Stimulated activated CD4-positive, alpha-beta T cell treated with anti-CD3 and anti-CD28 coated beads, Interleukin-12 subunit alpha, Interleukin-12 subunit beta, amount 100 ng/mL, for 48 hours (primary cell): ENCODE measurements around the gene CDH4.
"Not testable (repeated sequence)": the region's sequence is repeated elsewhere in the genome, so short reads cannot be mapped to it uniquely, and the experiment has no call there.

Source experiments
- DNase-seq, 3 donors: peaks; one replicate each; pipeline ENCODE4 v3.0.0-alpha.2; 2020; ENCODE audit warnings: low read depth in 2 of 3, low spot score in 1 of 3

The CDH4 gene

GRCh38 chr20:61932199-61932592 is 680.1 kb downstream of the CDH4 start:
- DNase-seq: no peak

DNA sequence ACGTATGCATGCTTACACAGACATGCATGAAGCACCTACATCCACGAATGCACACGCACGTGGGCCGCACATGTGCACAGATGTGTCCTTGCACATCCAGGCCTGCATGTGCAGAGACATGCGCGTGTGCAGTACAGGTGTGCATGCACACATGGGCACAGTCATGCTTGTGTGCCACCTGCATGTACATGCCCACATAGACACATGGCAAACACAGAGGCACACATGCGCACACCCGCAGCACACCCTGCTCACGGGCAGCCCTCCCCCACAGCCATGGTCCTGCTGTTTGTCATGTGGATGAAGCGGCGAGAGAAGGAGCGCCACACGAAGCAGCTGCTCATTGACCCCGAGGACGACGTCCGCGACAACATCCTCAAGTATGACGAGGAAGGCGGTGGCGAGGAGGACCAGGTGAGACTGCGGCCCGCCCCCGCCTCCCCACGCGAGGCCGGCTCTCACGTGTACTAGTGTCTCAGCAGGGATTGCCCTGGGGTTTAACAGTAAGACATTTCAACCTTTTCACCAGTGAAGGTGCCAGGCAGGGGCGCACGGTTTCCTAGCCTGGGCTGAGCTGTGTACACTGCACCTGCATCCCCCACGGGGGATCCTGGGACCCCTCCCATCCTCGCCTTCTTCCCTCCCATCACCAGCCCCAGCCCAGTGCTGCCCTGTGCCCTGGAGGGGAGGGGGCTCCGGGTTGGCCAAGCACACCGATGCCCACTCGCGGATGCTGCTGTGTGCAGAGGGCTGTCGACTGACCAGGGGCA is 680.8 kb downstream of the CDH4 start:
- DNase-seq: no peak

DNA sequence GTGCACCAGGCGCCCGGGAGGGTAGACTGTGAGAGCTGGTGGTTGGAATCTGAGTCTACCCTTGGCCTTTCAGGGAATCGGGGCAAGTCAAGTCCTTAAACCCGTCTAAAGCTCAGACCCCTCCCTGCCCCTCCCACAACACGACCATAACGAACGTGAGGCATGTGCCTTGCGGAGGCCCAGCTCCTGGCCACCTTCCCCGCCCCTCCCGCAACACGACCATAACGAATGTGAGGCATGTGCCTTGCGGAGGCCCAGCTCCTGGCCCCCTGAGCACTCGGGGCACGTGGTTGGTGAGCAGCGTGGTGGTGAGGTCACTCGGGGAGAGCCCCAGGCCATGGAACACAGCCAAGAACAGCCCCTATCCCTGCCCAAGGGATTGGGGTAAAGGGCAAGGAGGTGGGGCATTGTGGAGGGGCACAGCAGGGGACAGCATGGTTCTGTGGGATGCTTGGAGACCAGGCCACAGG is 681.5 kb downstream of the CDH4 start:
- DNase-seq: no peak

GRCh38 chr20:61933951-61934715 is 682.1 kb downstream of the CDH4 start:
- DNase-seq: no peak

- DNase-seq: no peak
These were observed 682.9 kb downstream of the CDH4 start for GRCh38 chr20:61934716-61935530.

DNA sequence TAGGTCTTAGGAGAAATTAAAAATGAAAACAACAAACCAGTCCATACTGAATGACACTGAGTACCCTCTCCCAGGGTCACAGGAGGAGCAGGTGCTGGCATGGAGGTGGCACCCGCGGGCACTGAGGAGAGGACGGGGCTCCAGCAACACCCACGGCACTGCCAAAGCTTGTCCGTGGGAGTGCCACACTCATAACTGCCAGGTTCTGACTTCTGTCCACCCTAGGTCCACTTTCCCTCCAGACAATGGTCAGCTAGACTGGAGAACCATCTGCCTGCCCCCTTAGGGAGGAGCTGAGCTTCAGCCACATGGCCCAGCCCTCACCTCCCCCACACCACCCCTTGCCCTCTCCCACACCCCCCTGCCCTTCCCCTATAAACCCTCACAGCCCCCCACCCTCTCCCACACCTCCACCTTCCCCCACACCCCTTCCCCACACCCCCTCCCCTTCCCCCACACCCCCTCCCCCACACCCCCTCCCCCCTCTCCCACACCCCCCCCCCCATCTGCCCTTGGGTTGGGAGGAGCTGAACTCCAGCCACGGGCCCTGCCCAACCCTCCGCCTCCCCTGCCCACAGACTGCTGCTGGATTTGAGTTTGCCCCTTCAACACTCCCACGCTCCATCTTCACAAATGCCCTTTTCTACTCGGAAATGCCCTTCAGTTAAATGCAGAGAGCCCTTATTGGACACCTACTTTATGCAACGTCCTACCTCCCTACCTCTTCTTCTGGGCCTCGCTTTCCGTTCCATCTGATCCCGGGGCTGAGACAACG is 684.1 kb downstream of the CDH4 start:
- no peak for DNase-seq

DNA sequence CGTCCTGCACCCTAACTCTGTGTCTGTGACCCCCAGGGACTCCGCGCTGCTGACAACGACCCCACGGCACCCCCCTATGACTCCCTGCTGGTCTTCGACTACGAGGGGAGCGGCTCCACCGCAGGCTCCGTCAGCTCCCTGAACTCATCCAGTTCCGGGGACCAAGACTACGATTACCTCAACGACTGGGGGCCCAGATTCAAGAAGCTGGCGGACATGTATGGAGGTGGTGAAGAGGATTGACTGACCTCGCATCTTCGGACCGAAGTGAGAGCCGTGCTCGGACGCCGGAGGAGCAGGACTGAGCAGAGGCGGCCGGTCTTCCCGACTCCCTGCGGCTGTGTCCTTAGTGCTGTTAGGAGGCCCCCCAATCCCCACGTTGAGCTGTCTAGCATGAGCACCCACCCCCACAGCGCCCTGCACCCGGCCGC is 684.7 kb downstream of the CDH4 start:
- DNase-seq: no peak

DNA sequence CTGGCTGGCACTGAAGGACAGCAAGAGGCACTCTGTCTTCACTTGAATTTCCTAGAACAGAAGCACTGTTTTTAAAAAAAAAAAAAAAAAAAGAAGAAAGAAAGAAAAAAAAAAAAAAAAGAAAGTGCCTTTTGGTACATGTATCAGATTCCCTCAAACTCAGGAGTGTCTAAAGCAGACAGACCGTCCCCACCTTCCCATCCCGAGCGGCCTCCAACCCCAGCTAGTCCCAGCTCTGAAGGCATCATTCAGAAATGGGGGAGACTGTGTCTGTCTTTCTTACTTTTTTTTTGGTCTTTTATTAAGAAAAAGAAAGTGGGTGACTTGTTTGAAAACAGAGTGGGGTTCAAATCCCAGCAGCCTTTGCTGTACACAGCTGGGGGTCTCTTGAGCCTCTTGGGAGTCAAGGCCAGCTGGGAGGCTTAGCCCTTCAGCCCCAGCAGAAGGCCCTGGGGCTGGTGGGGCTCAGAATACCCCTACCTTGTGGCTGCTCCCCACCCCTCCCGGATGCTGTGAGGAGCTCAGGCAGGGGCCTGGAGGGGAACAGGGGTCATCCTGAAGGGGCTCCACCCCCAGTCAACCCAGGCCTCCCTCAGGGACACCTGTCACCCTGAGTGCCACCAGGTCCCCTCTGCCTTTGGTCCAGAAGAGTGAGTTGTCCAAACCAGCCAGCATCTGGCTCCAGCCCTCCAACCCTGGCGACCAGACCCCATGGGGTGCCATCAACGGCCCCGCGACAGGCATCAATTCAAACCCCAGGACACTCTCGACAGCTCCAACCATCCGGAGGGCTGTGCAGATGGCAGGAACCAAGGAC is 685.3 kb downstream of the CDH4 start:
- no peak for DNase-seq

DNA sequence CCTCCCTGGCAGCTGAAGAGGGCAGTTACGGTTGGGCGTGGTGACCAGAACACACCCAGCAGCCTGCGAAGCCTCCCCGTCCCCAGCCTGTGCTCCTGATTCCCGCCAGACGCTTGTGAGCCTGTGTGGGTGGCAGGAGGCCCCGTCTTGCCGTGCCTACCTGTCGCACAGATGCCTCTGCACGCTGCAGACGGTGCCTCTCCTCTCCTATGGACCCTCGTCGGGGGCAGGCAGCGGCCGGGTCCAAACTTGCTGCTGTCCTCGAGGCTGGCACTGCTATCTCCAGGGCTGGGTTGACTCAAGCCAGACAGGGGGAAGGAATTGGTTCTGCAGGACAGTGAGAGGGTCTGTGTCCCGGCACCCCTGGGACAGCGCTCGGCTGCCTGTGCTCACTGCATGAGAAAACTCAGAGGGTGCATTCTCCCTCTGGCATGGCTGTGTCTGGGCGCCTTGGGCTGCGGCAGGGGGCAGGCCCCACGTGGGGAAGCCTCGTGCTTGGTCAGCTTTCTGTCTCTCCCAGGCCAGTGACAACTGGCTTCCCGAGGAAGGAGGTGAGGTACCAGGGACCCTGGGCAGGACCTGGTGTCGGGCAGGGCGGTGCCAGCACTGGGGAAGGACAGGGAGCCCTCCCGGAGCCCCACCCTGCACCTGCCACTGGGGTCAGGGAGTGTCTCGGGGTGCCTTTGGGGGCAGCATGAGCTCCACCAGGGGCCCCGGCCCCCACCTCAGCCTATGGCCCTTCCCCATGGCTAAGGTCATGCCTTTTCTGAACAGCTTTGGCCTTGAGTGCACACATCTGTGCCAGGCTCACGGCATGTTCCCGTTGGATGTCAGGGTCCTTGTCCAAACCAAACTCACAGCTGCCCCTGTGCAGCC is 686.1 kb downstream of the CDH4 start:
- DNase-seq: no peak

DNA sequence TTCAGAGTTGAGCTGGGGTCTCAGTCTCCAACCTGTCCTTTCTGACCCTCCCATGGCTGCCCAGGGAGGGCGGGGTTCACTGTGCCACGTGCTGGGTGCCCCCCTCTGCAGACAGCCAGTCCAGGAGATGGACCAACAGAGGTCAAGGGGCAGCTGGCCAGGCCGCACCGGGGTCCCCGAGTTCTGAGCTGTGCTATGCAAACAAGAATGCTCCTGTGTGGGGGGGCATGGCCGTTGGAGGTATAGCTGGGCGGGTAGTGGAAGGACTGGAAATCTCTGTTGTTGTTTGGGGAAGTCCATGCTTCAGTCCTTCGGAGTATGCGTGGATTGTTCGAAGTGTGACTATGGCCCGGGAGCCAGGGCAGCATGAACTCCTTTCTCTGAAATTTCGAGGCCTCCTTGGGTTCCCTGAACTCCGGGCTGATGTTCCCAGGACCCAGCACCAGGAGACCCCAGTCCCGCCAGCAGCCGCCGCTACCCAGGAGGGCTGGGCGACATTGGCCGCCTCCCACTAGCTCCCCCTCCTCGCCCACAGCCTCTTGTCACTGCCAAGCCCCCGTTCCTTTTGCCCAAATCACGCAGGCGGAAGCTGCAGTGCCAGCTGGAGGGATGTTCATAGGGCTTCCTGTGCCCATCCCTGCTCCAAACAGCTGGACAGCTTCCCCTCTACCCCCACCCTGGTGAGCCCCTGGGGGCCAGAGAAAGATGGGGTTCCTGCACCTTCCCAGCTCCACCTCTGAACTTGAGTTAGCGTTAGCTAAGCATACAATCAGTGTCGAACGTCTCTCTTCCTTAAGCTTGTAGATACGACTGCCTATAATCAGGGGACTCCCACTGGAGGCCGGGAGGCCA is 687.0 kb downstream of the CDH4 start:
- DNase-seq: no peak

DNA sequence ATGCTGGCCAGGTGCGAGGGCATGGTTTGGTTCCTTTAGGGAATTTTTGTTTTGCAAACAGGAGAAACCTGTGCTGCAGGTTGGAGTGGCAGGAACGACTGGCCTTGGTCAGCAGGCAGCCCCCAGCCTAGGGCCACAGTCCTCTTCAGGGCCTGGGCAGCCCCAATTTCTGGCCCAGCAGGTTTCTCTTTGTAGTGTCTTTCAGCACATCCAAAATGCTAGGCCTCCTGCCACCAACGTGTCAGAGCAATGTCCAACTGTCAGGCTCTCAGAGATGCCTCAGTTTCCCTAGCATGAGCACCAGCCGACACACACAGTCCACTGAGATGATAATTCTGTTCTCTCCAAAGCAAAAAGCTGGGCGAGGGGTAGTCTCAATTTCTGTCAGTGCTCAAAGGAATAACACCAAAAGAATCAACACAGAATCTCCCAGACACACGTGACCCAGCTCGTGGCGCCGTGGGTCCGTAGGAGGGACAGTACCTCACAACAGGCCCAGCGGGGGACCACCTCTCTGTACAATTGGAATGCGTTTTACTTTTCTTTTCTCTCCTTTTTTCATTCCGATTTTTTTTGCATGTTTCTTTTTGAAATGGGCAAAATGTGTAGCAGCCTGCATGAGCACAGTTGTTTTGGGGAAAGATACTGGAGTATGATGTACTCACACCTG is 687.8 kb downstream of the CDH4 start:
- no peak for DNase-seq

DNA sequence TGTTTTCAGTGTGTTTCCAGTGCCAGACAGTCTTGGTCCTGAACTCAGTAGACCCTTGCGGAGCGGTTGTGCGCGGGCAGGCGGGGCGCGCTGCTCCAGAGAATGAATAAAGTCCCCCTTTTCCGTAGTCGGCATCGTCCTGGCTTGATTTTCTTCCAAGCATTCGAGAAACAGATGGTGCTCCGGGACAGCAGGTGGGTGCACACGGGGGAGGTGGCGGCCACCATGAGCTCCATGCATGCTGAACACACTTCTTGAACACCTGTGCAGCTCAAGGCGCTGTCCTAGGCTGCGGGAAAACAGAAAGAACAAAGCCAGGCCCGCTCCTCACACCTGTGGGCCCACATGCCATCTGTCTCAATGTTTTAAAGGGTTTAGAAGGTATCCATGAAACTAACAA is 688.4 kb downstream of the CDH4 start:
- no peak for DNase-seq

DNA sequence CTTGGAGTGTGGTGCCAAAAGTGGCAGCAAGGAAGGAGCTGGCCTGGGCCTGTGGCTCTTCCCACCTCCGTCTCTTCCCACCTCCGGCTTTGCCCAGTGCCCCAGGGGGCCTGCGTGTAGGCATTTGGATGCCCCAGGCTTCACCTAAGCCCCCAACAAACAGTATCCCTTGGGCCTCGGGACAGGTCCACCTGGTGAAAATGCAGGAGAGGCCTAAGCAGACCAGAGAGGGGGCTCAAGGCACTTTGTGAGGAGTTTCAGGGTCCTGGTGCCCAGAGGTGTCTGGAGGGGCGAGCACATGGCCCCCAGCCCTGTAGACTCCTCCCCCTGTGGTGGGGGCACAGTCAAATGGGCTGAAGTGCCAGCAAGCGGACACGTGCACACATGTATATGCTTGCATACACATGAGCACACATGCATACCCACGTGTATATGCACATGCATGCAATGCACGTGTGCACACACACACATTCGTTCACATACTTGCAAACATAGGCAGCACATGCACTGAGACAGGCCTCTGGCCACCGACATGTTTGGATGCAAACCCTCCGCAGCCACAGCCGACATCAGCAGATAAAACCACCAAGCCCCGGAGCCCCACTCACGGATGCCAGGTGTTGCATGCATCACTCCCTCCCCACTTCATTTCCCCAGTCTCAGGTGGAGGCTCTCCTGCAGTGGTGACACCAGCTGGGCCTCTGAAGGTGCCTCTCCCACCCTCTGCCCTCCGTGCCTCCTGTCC is 689.1 kb downstream of the CDH4 start:
- no peak for DNase-seq

DNA sequence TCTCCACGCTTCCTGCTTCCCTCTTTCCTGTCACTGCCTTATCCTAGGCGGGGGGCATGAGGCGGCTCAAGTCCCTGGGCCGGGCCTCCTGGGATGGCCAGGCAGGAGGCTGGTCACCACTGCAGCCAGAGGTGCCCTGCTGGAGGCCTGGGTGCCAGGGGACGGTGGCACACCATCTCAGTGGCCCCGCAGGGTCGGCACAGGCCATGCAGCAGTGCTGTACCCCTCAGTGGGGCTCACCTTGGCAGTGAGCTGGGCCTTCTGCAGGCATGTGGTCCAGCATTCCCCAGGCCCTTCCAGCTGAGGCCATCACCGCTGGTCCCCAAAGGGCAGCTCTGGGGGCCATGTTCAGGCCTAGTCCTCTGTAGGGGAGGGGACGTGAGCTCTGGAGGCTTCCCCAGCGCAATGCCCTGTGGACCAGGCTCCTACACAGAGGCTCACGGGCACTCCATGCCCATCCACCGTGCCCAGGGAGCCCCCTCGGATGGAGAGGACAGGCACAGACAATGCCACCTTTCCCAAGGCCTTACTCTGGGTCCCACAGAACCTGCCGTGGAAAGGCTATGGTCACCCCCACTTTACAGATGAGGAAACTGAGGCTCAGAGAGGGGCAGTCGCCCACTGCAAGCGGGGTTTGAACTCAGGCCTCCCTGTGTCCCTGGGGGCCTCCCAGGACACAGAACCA is 689.8 kb downstream of the CDH4 start:
- no peak for DNase-seq

DNA sequence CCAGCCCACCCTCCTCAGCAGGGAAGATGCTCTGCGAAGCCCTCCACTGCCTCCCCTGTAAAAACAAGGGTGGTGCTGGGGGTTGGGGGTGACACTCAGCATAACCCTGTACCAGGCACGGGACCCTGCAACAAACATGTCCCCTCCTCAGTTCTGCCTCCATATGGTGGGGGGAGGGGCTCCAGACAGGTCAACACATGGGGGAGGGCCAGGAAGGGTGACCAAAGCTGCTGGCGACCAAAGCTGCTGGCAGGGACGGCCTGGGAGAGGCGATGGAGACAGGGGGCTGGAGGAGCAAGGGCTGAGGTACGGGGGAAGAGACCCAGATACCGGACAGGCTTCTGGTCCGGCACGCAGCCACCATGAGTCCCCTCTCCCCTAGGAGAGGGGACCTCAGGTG is 690.5 kb downstream of the CDH4 start:
- no peak for DNase-seq

DNA sequence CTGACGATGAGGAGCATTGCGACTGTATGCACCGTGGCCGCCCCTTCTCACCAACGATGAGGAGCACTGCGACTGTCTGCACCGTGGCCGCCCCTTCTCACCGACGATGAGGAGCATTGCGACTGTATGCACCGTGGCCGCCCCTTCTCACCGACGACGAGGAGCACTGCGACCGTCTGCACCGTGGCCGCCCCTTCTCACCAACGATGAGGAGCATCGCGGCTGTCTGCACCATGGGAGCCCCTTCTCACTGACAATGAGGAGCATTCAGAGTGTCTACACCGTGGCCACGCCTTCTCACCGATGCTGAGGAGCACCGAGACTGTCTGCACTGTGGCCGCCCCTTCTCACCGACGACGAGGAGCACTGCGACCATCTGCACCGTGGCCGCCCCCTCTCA is 692.9 kb downstream of the CDH4 start:
- DNase-seq: not testable (repeated sequence)
